Memory B cell (primary cell): ENCODE results near the gene NPR2.

Source experiments
- ATAC-seq: fragments of 150-1000 bp; cut with Tn5 transposase; 2 replicates; pipeline ENCODE4 v1.10.0; 2021; ENCODE audit warnings: low read depth, mild to moderate bottlenecking, moderate library complexity
- DNase-seq, 2 donors: peaks; one replicate each; pipeline ENCODE4 v3.0.0; 2022; ENCODE audit warnings: low spot score in 2 of 2
- H3K27ac Mint-ChIP-seq: one replicate; pipeline ENCODE4 v1.8.0; 2022; ENCODE audit warnings: mild to moderate bottlenecking, moderate library complexity, mixed read lengths
- H3K27me3 Mint-ChIP-seq: one replicate; pipeline ENCODE4 v1.8.0; 2022; ENCODE audit warnings: mixed read lengths
- H3K36me3 Mint-ChIP-seq: one replicate; pipeline ENCODE4 v1.8.0; 2022; ENCODE audit warnings: mild to moderate bottlenecking, mixed read lengths
- H3K4me1 Mint-ChIP-seq: one replicate; pipeline ENCODE4 v1.8.0; 2022; ENCODE audit warnings: mixed read lengths
- H3K4me3 Mint-ChIP-seq: one replicate; pipeline ENCODE4 v1.8.0; 2022; ENCODE audit warnings: mild to moderate bottlenecking, moderate library complexity, mixed read lengths
- H3K9me3 Mint-ChIP-seq: one replicate; pipeline ENCODE4 v1.8.0; 2022; ENCODE audit warnings: mixed read lengths

The NPR2 gene

GRCh38 chr9:35798658-35799374, 7.4 kb downstream of the NPR2 start:
- Mint-ChIP-seq H3K36me3 (peaks cover 18% of the 10 kb centered on the region), H3K9me3 (no peaks in the 10 kb centered on the region), H3K4me3 (no peak overlapping the region), H3K27ac (no peak overlapping the region), H3K4me1 (peaks cover 3% of the 10 kb centered on the region), H3K27me3 (no peaks in the 10 kb centered on the region)
- DNase-seq = no peak
- ATAC-seq = no peak

GRCh38 chr9:35800530-35800929, 9.1 kb downstream of the NPR2 start:
- Mint-ChIP-seq H3K4me1 (peaks cover 3% of the 10 kb centered on the region), H3K9me3 (no peaks in the 10 kb centered on the region), H3K27ac (no peak overlapping the region)

GRCh38 chr9:35801328-35802128, 10.1 kb downstream of the NPR2 start:
- H3K36me3 Mint-ChIP-seq = peaks cover 21% of the 10 kb centered on the region
- no peak overlapping the region for H3K4me3 Mint-ChIP-seq
- no peaks in the 10 kb centered on the region for H3K4me1 Mint-ChIP-seq
- no peaks in the 10 kb centered on the region for H3K27me3 Mint-ChIP-seq
- H3K9me3 Mint-ChIP-seq = no peaks in the 10 kb centered on the region
- DNase-seq (no peak), ATAC-seq (no peak)
- H3K27ac Mint-ChIP-seq = no peak overlapping the region

More at GRCh38 chr9:35800530-35800929, 9.1 kb downstream of the NPR2 start:
- no peak for ATAC-seq
- Mint-ChIP-seq H3K27me3 (no peaks in the 10 kb centered on the region), H3K4me3 (no peak overlapping the region), H3K36me3 (peaks cover 20% of the 10 kb centered on the region)
- DNase-seq = no peak

- H3K4me1 Mint-ChIP-seq = no peaks in the 10 kb centered on the region
- no peak overlapping the region for H3K4me3 Mint-ChIP-seq
- DNase-seq = no peak
- no peak overlapping the region for H3K27ac Mint-ChIP-seq
- ATAC-seq = no peak
- H3K36me3 Mint-ChIP-seq = peaks cover 18% of the 10 kb centered on the region
- no peaks in the 10 kb centered on the region for H3K9me3 Mint-ChIP-seq
- H3K27me3 Mint-ChIP-seq = no peaks in the 10 kb centered on the region
Measured at GRCh38 chr9:35806101-35806500, 14.7 kb downstream of the NPR2 start.

GRCh38 chr9:35808433-35808832, 17.0 kb downstream of the NPR2 start:
- no peaks in the 10 kb centered on the region for H3K9me3 Mint-ChIP-seq
- no peak overlapping the region for H3K4me3 Mint-ChIP-seq
- DNase-seq = no peak
- no peaks in the 10 kb centered on the region for H3K27me3 Mint-ChIP-seq
- H3K4me1 Mint-ChIP-seq = peaks cover 6% of the 10 kb centered on the region
- peaks cover 11% of the 10 kb centered on the region for H3K36me3 Mint-ChIP-seq
- H3K27ac Mint-ChIP-seq = no peak overlapping the region
- no peak for ATAC-seq

- Mint-ChIP-seq H3K9me3 (no peaks in the 10 kb centered on the region), H3K27ac (no peak overlapping the region), H3K4me3 (no peak overlapping the region), H3K4me1 (peaks cover 10% of the 10 kb centered on the region), H3K36me3 (peaks cover 9% of the 10 kb centered on the region), H3K27me3 (no peaks in the 10 kb centered on the region)
- ATAC-seq (no peak), DNase-seq (no peak)
Measured at GRCh38 chr9:35810122-35810521, 18.7 kb downstream of the NPR2 start.

- ATAC-seq = no peak
- peak overlapping the region; percentile 84 for H3K27ac Mint-ChIP-seq
- peaks cover 1% of the 10 kb centered on the region for H3K9me3 Mint-ChIP-seq
- DNase-seq = no peak
- peaks cover 8% of the 10 kb centered on the region for H3K36me3 Mint-ChIP-seq
- H3K4me3 Mint-ChIP-seq = peak overlapping the region; percentile 77
- H3K4me1 Mint-ChIP-seq = peaks cover 10% of the 10 kb centered on the region
- H3K27me3 Mint-ChIP-seq = no peaks in the 10 kb centered on the region
Measured at GRCh38 chr9:35811381-35812024, 20.1 kb downstream of the NPR2 start.

- Mint-ChIP-seq H3K4me1 (peaks cover 10% of the 10 kb centered on the region), H3K9me3 (peaks cover 1% of the 10 kb centered on the region), H3K36me3 (peaks cover 4% of the 10 kb centered on the region), H3K27ac (peak within 1 kb of the TSS; percentile 84), H3K27me3 (no peaks in the 10 kb centered on the region), H3K4me3 (peak within 1 kb of the TSS; percentile 77)
- peak; percentile 81 to 88 for DNase-seq
- peak; percentile 66 for ATAC-seq
Measured at GRCh38 chr9:35812025-35812602, 20.7 kb downstream of the NPR2 start, which contains the start of gene SPAG8. SPAG8 (minus strand) TSS chr9:35812262; CDS start chr9:35812147, 115 bp downstream.

- ATAC-seq (no peak), DNase-seq (no peak)
- peaks cover 1% of the 10 kb centered on the region for H3K9me3 Mint-ChIP-seq
- H3K4me3 Mint-ChIP-seq = peak overlapping the region; percentile 97
- H3K27me3 Mint-ChIP-seq = no peaks in the 10 kb centered on the region
- H3K36me3 Mint-ChIP-seq = peaks cover 3% of the 10 kb centered on the region
- H3K4me1 Mint-ChIP-seq = peaks cover 10% of the 10 kb centered on the region
- no peak overlapping the region for H3K27ac Mint-ChIP-seq
Measured at GRCh38 chr9:35813434-35814105, 22.2 kb downstream of the NPR2 start.

- Mint-ChIP-seq H3K27ac (peak overlapping the region; percentile 97), H3K4me3 (peak overlapping the region; percentile 97), H3K4me1 (peaks cover 10% of the 10 kb centered on the region), H3K27me3 (no peaks in the 10 kb centered on the region), H3K36me3 (no peaks in the 10 kb centered on the region), H3K9me3 (peaks cover 1% of the 10 kb centered on the region)
- ATAC-seq (peak; percentile 0), DNase-seq (no peak)
Measured at GRCh38 chr9:35814106-35814840, 22.9 kb downstream of the NPR2 start.

GRCh38 chr9:35814841-35815543, 23.6 kb downstream of the NPR2 start, which contains the start of gene HINT2:
HINT2 (minus strand) TSS chr9:35815042; CDS start chr9:35814979, 63 bp downstream.
- H3K27me3 Mint-ChIP-seq = no peaks in the 10 kb centered on the region
- ATAC-seq = peak; percentile 75
- DNase-seq = peak; percentile 89 to 94
- peak within 1 kb of the TSS; percentile 97 for H3K4me3 Mint-ChIP-seq
- H3K9me3 Mint-ChIP-seq = peaks cover 1% of the 10 kb centered on the region
- no peaks in the 10 kb centered on the region for H3K36me3 Mint-ChIP-seq
- peaks cover 10% of the 10 kb centered on the region for H3K4me1 Mint-ChIP-seq
- peak within 1 kb of the TSS; percentile 97 for H3K27ac Mint-ChIP-seq

- Mint-ChIP-seq H3K27ac (no peak overlapping the region), H3K4me3 (no peak overlapping the region), H3K36me3 (no peaks in the 10 kb centered on the region)
Measured at GRCh38 chr9:35816708-35817107, 25.3 kb downstream of the NPR2 start.

More at GRCh38 chr9:35816708-35817107, 25.3 kb downstream of the NPR2 start:
- H3K27me3 Mint-ChIP-seq = no peaks in the 10 kb centered on the region
- ATAC-seq = no peak
- no peak for DNase-seq
- H3K4me1 Mint-ChIP-seq = peaks cover 10% of the 10 kb centered on the region
- H3K9me3 Mint-ChIP-seq = peaks cover 1% of the 10 kb centered on the region
